ENCODE measurements around the gene OCIAD1. TPM values are rescaled to one million over a fixed set of nuclear protein-coding genes. Genes with fewer than 3 reads are reported as not detected.
"Not testable (repeated sequence)": the region's sequence is repeated elsewhere in the genome, so short reads cannot be mapped to it uniquely, and the experiment has no call there.

OCIAD1 gene
- 128 TPM for total RNA-seq
- long read RNA-seq, transcript OCIAD1-201 (9 exons, 1,414 nt), result major isoform, 35 of 57 reads
- long read RNA-seq, transcript OCIAD1-202 (9 exons, 1,594 nt), result minor isoform, 10 of 57 reads
- long read RNA-seq, partial matches to known transcripts, result 0 of 57 reads
- long read RNA-seq, other reads (novel, unspliced or antisense), result 10 of 57 reads

GRCh38 chr4:48830706-48831531 lies at the start of gene OCIAD1:
TSS of gene OCIAD1 (plus strand) at chr4:48831088. CDS start at chr4:48832625, 1,537 bp downstream.
- intact Hi-C loops (cut with DNase I), result loop anchor here (1.0 to 10.0 kb wide), 3 partner anchors 51 to 254 kb away; partner anchors contain the start of gene FRYL
- DNase-seq (ENCODE audit: missing footprints) (peak; percentile 98), ATAC-seq (peak; percentile 100)

GRCh38 chr4:48781968-48782367 lies 48.9 kb upstream of the OCIAD1 start:
- ATAC-seq (no peak), DNase-seq (ENCODE audit: missing footprints) (no peak)
- intact Hi-C loops (cut with DNase I), result no loop called here

- intact Hi-C loops (cut with DNase I), result no loop called here
- ATAC-seq, result no peak
- no peak for DNase-seq (ENCODE audit: missing footprints)
Observed at GRCh38 chr4:48785302-48785701, 45.6 kb upstream of the OCIAD1 start.

- intact Hi-C loops (cut with DNase I), result no loop called here
- DNase-seq (ENCODE audit: missing footprints) (no peak), ATAC-seq (no peak)
Observed at GRCh38 chr4:48786549-48786948, 44.3 kb upstream of the OCIAD1 start.

GRCh38 chr4:48787056-48787455 lies 43.8 kb upstream of the OCIAD1 start:
- intact Hi-C loops (cut with DNase I), result no loop called here
- ATAC-seq (no peak), DNase-seq (ENCODE audit: missing footprints) (no peak)

- intact Hi-C loops (cut with DNase I), result no loop called here
- ATAC-seq (no peak), DNase-seq (ENCODE audit: missing footprints) (no peak)
Observed at GRCh38 chr4:48790561-48790960, 40.3 kb upstream of the OCIAD1 start.

GRCh38 chr4:48791313-48791712 lies 39.6 kb upstream of the OCIAD1 start:
- DNase-seq (ENCODE audit: missing footprints), result no peak
- ATAC-seq, result no peak
- intact Hi-C loops (cut with DNase I), result no loop called here

GRCh38 chr4:48792348-48793006 lies 38.4 kb upstream of the OCIAD1 start:
- peak; percentile 28 for ATAC-seq
- DNase-seq (ENCODE audit: missing footprints), result no peak
- intact Hi-C loops (cut with DNase I), result no loop called here

GRCh38 chr4:48795108-48795507 lies 35.8 kb upstream of the OCIAD1 start:
- intact Hi-C loops (cut with DNase I), result no loop called here
- ATAC-seq (no peak), DNase-seq (ENCODE audit: missing footprints) (no peak)

GRCh38 chr4:48796191-48796926 lies 34.5 kb upstream of the OCIAD1 start:
- intact Hi-C loops (cut with DNase I), result no loop called here
- no peak for DNase-seq (ENCODE audit: missing footprints)
- no peak for ATAC-seq

- intact Hi-C loops (cut with DNase I), result no loop called here
- ATAC-seq, result no peak
- DNase-seq (ENCODE audit: missing footprints), result no peak
Observed at GRCh38 chr4:48796927-48797679, 33.8 kb upstream of the OCIAD1 start.

GRCh38 chr4:48798117-48798516 lies 32.8 kb upstream of the OCIAD1 start:
- DNase-seq (ENCODE audit: missing footprints) (no peak), ATAC-seq (no peak)
- intact Hi-C loops (cut with DNase I), result no loop called here

- ATAC-seq (no peak), DNase-seq (ENCODE audit: missing footprints) (no peak)
- intact Hi-C loops (cut with DNase I), result no loop called here
Observed at GRCh38 chr4:48799157-48799556, 31.7 kb upstream of the OCIAD1 start.

GRCh38 chr4:48800155-48800554 lies 30.7 kb upstream of the OCIAD1 start:
- intact Hi-C loops (cut with DNase I); DNase-seq (ENCODE audit: missing footprints); ATAC-seq: not testable (repeated sequence)

GRCh38 chr4:48801016-48801715 lies 29.7 kb upstream of the OCIAD1 start:
- intact Hi-C loops (cut with DNase I), result no loop called here
- DNase-seq (ENCODE audit: missing footprints) (no peak), ATAC-seq (no peak)

- intact Hi-C loops (cut with DNase I), result no loop called here
- no peak for DNase-seq (ENCODE audit: missing footprints)
- no peak for ATAC-seq
Observed at GRCh38 chr4:48804584-48805301, 26.1 kb upstream of the OCIAD1 start.

- DNase-seq (ENCODE audit: missing footprints) (no peak), ATAC-seq (no peak)
- intact Hi-C loops (cut with DNase I), result no loop called here
Observed at GRCh38 chr4:48812866-48813265, 18.0 kb upstream of the OCIAD1 start.

Measured in Right ventricle myocardium inferior (tissue), 1 donor.